NK-92 (cell line): Measurements from ENCODE around the gene HSPBP1.
"Not testable (repeated sequence)": the region's sequence is repeated elsewhere in the genome, so short reads cannot be mapped to it uniquely, and the experiment has no call there.

Source experiments
- DNase-seq: peaks from one replicate; lab custom pipeline; 2025; ENCODE audit not compliant: unreplicated experiment; lab: John Stamatoyannopoulos, UW

The HSPBP1 gene

GRCh38 chr19:55279770-55280643 is at the start of gene HSPBP1:
HSPBP1 (minus strand) TSS chr19:55280110; CDS start chr19:55279608, 502 bp downstream.
- peak; percentile 46 for DNase-seq

GRCh38 chr19:55328774-55329318 is 48.9 kb upstream of the HSPBP1 start:
- DNase-seq, result not testable (repeated sequence)

GRCh38 chr19:55325172-55325571 is 45.3 kb upstream of the HSPBP1 start, which contains the start of gene TMEM150B:
TMEM150B (minus strand) TSS chr19:55325341; CDS start chr19:55321036, 4,305 bp downstream.
- DNase-seq, result no peak

- no peak for DNase-seq
These were observed 44.8 kb upstream of the HSPBP1 start for GRCh38 chr19:55324662-55325061.

GRCh38 chr19:55322204-55322885 is 42.4 kb upstream of the HSPBP1 start:
- DNase-seq, result no peak

GRCh38 chr19:55321466-55322137 is 41.7 kb upstream of the HSPBP1 start:
- no peak for DNase-seq

GRCh38 chr19:55320844-55321419 is 41.0 kb upstream of the HSPBP1 start:
- no peak for DNase-seq

- DNase-seq, result no peak
These were observed 39.9 kb upstream of the HSPBP1 start for GRCh38 chr19:55319785-55320184.

- DNase-seq, result no peak
These were observed 36.7 kb upstream of the HSPBP1 start for GRCh38 chr19:55316646-55317045.

GRCh38 chr19:55315956-55316525 is 36.1 kb upstream of the HSPBP1 start:
- no peak for DNase-seq

GRCh38 chr19:55314396-55314795 is 34.5 kb upstream of the HSPBP1 start:
- no peak for DNase-seq

- no peak for DNase-seq
These were observed 33.0 kb upstream of the HSPBP1 start for GRCh38 chr19:55312621-55313512.

- DNase-seq, result no peak
These were observed 31.9 kb upstream of the HSPBP1 start for GRCh38 chr19:55311797-55312196.

- no peak for DNase-seq
These were observed 31.5 kb upstream of the HSPBP1 start for GRCh38 chr19:55311397-55311796.

GRCh38 chr19:55310498-55310897 is 30.6 kb upstream of the HSPBP1 start:
- DNase-seq, result no peak

- DNase-seq, result no peak
These were observed 29.5 kb upstream of the HSPBP1 start for GRCh38 chr19:55309448-55309847.

GRCh38 chr19:55308281-55308680 is 28.4 kb upstream of the HSPBP1 start:
- DNase-seq, result no peak

GRCh38 chr19:55306712-55307111 is 26.8 kb upstream of the HSPBP1 start:
- DNase-seq, result no peak

- DNase-seq, result no peak
These were observed 26.2 kb upstream of the HSPBP1 start for GRCh38 chr19:55305983-55306562.
